ENCODE data around the gene RCAN2. TPM values are rescaled to one million over a fixed set of nuclear protein-coding genes. Genes with fewer than 3 reads are reported as not detected.

RCAN2 gene
- total RNA-seq, 1 experiment from 2014 or later = 3.7 TPM

- TF ChIP-seq, protein P1, sequence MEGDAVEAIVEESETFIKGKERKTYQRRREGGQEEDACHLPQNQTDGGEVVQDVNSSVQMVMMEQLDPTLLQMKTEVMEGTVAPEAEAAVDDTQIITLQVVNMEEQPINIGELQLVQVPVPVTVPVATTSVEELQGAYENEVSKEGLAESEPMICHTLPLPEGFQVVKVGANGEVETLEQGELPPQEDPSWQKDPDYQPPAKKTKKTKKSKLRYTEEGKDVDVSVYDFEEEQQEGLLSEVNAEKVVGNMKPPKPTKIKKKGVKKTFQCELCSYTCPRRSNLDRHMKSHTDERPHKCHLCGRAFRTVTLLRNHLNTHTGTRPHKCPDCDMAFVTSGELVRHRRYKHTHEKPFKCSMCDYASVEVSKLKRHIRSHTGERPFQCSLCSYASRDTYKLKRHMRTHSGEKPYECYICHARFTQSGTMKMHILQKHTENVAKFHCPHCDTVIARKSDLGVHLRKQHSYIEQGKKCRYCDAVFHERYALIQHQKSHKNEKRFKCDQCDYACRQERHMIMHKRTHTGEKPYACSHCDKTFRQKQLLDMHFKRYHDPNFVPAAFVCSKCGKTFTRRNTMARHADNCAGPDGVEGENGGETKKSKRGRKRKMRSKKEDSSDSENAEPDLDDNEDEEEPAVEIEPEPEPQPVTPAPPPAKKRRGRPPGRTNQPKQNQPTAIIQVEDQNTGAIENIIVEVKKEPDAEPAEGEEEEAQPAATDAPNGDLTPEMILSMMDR (IDR thresholded peaks at IDR 0.05; ENCODE audit: unreplicated experiment) = no peak
- no peak overlapping the region for H3K4me3 Mint-ChIP-seq (ENCODE audit: low read depth, unreplicated experiment)
- H3K27ac Mint-ChIP-seq (ENCODE audit: unreplicated experiment) = no peak overlapping the region
- no peaks in the 10 kb centered on the region for H3K9me3 Mint-ChIP-seq (ENCODE audit: low read depth, unreplicated experiment)
- BruUV-seq (replicated peaks) = no TSS peak
- no peak for DNase-seq
- peaks cover 40% of the 10 kb centered on the region for H3K4me1 Mint-ChIP-seq (ENCODE audit: low read depth, unreplicated experiment)
- intact Hi-C loops (cut with micrococcal nuclease; ENCODE audit: unreplicated experiment) = no loop called here
- H3K27me3 Mint-ChIP-seq (ENCODE audit: unreplicated experiment) = no peaks in the 10 kb centered on the region
- H3K36me3 Mint-ChIP-seq (ENCODE audit: insufficient read depth, unreplicated experiment) = no peaks in the 10 kb centered on the region
- CTCF ChIA-PET = no interaction called here
These were observed 13.0 kb upstream of the RCAN2 start for GRCh38 chr6:46504242-46504641.

DNA sequence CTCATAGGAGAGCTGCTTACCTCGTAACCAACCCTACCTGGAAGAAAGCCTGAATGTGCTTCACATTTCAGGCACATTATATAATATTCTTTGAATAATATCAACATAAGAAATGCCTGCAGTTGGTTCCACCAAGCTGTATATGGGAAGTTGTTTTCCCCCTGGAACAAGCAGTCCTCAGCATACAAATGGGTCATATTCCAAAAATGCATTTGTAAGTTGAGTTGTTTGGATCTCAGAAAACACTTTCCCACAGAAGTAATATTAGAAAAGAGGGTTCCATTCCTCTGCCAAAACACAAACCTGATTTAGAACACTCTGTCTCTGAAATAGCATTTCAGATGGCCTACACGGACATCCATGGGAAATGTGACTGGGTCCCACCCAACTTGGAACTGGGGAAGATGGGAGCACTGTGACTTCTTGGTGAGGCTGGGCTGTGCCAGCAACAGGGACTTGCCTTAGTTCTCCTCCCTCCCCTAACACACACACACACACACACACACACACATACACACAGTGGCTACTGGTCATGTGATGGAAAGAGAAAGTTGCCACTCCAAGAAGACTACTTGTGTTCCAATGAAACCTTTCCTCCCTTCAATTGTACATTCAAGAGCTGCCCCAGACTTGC, 11.4 kb upstream of the RCAN2 start:
- DNase-seq = no peak
- intact Hi-C loops (cut with micrococcal nuclease; ENCODE audit: unreplicated experiment) = no loop called here
- TF ChIP-seq, protein P1 (IDR thresholded peaks at IDR 0.05; ENCODE audit: unreplicated experiment) = no peak
- Mint-ChIP-seq H3K27me3 (ENCODE audit: unreplicated experiment) (no peaks in the 10 kb centered on the region), H3K27ac (ENCODE audit: unreplicated experiment) (no peak overlapping the region), H3K9me3 (ENCODE audit: low read depth, unreplicated experiment) (no peaks in the 10 kb centered on the region), H3K4me1 (ENCODE audit: low read depth, unreplicated experiment) (peaks cover 23% of the 10 kb centered on the region), H3K36me3 (ENCODE audit: insufficient read depth, unreplicated experiment) (no peaks in the 10 kb centered on the region), H3K4me3 (ENCODE audit: low read depth, unreplicated experiment) (no peak overlapping the region)
- BruUV-seq (replicated peaks) = no TSS peak
- CTCF ChIA-PET = interaction anchor here (1.6 kb wide), 1 partner anchor 13 kb away, joined by 4 read pairs; no protein-coding TSS in a partner anchor

GRCh38 chr6:46501136-46502089, 10.2 kb upstream of the RCAN2 start:
- H3K27ac Mint-ChIP-seq (ENCODE audit: unreplicated experiment) = no peak overlapping the region
- DNase-seq = no peak
- no peak overlapping the region for H3K4me3 Mint-ChIP-seq (ENCODE audit: low read depth, unreplicated experiment)
- no peaks in the 10 kb centered on the region for H3K9me3 Mint-ChIP-seq (ENCODE audit: low read depth, unreplicated experiment)
- CTCF ChIA-PET = interaction anchor here (1.0 to 1.6 kb wide), 2 partner anchors 10 to 15 kb away, joined by 4 read pairs; partner anchors contain the start of gene RCAN2
- H3K36me3 Mint-ChIP-seq (ENCODE audit: insufficient read depth, unreplicated experiment) = no peaks in the 10 kb centered on the region
- BruUV-seq (replicated peaks) = no TSS peak
- intact Hi-C loops (cut with micrococcal nuclease; ENCODE audit: unreplicated experiment) = no loop called here
- H3K4me1 Mint-ChIP-seq (ENCODE audit: low read depth, unreplicated experiment) = peaks cover 22% of the 10 kb centered on the region
- TF ChIP-seq, protein P1 (IDR thresholded peaks at IDR 0.05; ENCODE audit: unreplicated experiment) = no peak
- H3K27me3 Mint-ChIP-seq (ENCODE audit: unreplicated experiment) = no peaks in the 10 kb centered on the region

DNA sequence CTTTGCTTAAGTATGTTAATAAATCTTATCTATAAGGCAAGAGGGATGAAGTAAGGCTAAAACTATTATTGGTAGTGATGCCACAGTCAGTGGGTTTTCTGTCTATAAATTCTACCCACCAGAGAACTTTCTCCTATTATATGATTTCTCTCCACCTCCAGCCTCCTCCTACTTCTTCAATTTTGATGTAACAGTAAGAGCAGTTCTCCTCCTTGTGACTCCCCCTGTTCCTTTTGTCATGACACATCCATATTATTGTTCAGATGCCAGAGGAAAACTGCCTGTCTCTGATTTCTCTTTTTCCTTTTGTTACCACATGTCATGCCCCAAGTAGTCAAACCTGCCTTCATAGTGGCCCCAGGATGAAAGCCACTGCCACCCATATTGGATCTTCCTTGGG, 9.1 kb upstream of the RCAN2 start:
- DNase-seq = no peak
- CTCF ChIA-PET = no interaction called here
- H3K27me3 Mint-ChIP-seq (ENCODE audit: unreplicated experiment) = no peaks in the 10 kb centered on the region
- no peaks in the 10 kb centered on the region for H3K9me3 Mint-ChIP-seq (ENCODE audit: low read depth, unreplicated experiment)
- intact Hi-C loops (cut with micrococcal nuclease; ENCODE audit: unreplicated experiment) = no loop called here
- TF ChIP-seq, protein P1 (IDR thresholded peaks at IDR 0.05; ENCODE audit: unreplicated experiment) = no peak
- H3K4me1 Mint-ChIP-seq (ENCODE audit: low read depth, unreplicated experiment) = peaks cover 22% of the 10 kb centered on the region
- H3K36me3 Mint-ChIP-seq (ENCODE audit: insufficient read depth, unreplicated experiment) = no peaks in the 10 kb centered on the region
- H3K4me3 Mint-ChIP-seq (ENCODE audit: low read depth, unreplicated experiment) = no peak overlapping the region
- no peak overlapping the region for H3K27ac Mint-ChIP-seq (ENCODE audit: unreplicated experiment)
- BruUV-seq (replicated peaks) = no TSS peak

All from Calu3 (cell line).